Suppressor macrophage (primary cell): ENCODE measurements around the gene CDSN.
A peak's percentile ranks its signal among the peaks of the same experiment; 100 is the strongest.
"Not testable (repeated sequence)": the region's sequence is repeated elsewhere in the genome, so short reads cannot be mapped to it uniquely, and the experiment has no call there.

Experiments used
- DNase-seq, 4 experiments: peaks; one replicate each; pipeline ENCODE4 v3.0.0-alpha.2; 2020 to 2022

The CDSN gene

DNA sequence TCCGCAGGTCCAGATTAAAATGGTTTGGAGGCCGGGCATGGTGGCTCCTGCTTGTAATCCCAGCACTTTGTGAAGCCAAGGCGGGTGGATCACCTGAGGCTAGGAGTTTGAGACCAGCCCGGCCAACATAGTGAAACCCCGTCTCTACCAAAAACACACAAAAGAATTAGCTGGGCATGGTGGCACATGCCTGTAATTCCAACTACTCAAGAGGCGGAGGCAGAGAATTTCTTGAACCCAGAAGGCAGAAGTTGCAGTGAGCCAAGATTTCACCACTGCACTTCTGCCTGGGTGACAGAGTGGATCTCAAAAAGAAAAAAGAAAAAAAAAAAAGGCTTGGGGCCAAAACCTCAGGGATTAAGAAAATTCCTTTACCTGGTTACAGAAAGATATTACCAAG is 38.4 kb downstream of the CDSN start:
- peak in 3 of 4 experiments; percentile 20 to 44 (median 22) for DNase-seq

DNA sequence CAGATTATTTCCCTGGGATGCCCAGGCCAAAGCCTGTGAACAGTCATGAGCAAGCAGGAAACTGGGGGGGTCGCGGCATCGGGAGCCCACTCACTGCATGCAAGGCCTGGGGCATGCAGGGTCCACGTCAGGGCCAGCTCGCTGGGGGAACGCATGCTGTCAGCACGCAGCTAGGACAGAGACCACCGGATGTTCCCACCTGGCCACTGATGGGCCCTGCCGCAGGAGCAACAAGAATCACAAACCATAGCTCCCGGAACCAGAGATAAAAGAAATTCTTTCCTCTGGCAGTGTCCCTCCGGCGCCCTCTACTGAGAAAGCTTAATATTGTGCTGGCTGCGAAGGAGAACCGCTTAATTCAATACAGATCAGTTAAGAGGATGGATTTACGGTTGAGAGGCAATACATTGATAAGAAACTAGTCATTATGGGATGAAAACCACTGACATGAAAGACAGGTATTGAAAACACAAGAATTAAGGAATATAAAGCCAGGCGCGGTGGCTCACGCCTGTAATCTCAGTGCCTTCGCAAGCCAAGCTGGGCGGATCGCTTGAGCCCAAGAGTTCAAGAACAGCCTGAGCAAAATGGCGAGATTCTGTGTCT is 40.5 kb downstream of the CDSN start:
- peak; percentile 76 to 81 (median 78) for DNase-seq

DNA sequence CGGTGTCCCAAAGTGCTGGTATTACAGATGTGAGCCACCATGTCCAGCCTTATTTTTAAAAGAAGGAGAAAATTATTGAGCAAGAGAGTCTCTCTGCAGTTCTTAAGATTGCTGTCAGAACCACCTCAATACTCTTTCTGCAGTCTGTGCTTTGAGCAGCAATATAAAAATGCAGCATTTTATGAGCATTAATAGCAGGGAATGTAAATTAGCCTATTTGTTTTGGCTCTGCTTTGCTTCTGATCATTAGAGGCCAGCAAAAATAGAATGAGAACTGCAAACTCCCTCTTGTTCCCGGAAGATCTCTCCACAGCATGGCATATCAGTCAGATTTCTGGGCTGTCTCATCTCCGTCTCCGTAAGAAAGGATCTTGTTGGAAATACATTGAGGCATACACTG is 43.6 kb downstream of the CDSN start:
- no peak for DNase-seq

GRCh38 chr6:31075528-31075927 is 44.7 kb downstream of the CDSN start:
- DNase-seq, result no peak

DNA sequence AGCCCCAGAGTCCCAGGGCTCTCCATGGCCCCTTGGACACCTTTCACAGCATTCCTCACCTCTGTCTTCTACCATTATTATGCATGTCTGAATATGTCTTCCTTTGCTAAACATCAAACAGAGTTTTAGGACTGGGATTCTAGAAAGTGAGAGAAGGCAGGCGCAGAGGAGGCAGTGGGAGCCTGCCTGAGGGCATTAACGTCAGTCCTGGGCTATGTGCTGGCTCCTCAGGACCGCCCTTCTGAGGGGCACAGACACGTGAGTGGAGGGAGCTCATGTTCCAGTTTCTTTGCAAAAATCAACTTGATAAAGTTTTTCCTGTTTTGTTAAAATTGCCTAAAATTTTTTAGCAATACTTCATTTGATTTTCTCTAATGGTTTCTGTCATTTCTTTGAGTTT is 45.8 kb downstream of the CDSN start:
- DNase-seq, result no peak

GRCh38 chr6:31070711-31071197 is 49.5 kb downstream of the CDSN start:
- DNase-seq, result peak in 3 of 4 experiments; percentile 27 to 38 (median 30)

- DNase-seq, result peak; percentile 79 to 90 (median 84)
Observed at GRCh38 chr6:31068669-31069340, 51.4 kb downstream of the CDSN start.

DNA sequence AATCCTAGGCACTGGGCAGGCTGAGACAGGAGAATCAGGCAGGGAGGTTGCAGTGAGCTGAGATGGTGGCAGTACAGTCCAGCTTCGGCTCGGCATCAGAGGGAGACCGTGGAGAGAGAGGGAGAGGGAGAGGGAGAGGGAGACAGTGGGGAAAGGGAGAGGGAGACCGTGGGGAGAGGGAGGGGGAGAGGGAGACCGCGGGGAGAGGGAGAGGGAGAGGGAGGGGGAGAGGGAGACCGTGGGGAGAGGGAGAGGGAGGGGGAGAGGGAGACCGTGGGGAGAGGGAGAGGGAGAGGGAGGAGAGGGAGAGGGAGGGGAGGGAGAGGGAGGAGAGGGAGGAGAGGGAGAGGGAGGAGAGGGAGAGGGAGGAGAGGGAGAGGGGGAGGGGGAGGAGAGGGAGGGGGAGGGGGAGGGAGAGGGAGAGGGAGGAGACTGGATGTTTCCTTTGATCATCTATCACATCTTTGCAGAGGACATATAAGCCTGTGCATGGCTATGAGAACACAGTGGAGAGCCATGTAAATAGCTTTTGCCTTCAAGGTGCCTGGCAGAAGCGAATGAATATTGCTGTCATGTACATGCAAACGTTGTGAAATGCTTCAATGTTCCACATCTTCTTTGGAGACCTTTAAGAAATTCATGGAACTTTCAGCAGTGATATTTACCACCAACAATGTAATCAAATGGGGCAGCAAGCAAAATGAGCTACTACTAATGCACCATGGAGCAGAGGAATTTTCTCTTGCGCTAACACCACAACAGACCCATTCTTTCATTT is 52.2 kb downstream of the CDSN start:
- DNase-seq, result not testable (repeated sequence)

DNA sequence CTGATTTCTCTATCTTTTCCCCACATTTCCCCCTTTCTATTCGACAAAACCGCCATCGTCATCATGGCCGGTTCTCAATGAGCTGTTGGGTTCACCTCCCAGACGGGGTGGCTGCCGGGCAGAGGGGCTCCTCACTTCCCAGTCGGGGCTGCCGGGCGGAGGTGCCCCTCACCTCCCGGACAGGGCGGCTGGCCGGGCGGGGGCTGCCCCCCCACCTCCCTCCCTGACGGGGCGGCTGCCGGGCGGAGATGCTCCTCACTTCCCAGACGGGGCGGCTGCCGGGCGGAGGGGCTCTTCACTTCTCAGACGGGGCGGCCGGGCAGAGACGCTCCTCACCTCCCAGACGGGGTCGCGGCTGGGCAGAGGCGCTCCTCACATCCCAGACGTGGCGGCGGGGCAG is 53.2 kb downstream of the CDSN start:
- not testable (repeated sequence) for DNase-seq

DNA sequence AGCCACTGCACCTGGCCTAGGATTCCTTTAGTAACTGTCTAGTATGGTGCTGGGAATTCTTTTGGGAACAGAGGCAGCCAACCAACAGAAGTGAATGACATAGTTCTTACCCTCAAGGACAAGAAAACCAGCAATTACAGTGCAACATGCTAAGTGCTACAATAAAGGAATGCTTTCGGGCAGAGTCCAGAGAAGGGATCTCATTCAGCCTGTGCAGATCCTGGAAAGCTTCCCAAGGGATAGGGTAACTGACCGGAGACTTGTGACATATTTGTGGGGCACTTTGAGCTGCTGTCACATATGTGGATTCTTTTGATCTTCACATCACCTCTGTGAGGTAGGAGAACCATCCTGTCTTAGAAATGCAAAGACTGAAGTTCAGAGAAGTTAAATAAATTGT is 54.7 kb downstream of the CDSN start:
- DNase-seq, result no peak
